ENCODE measurements around the gene MROH8. TPM values are rescaled to one million over a fixed set of nuclear protein-coding genes. Genes with fewer than 3 reads are reported as not detected.

The MROH8 gene
- total RNA-seq, 3 donors from 2014 or later = 2.0 to 8.3 (median 2.8) TPM

GRCh38 chr20:37144856-37145404 is 34.4 kb downstream of the MROH8 start:
- H3K4me3 ChIP-seq = no peak overlapping the region
- TF ChIP-seq POLR2AphosphoS5 (IDR thresholded peaks at IDR 0.05) (no peak), POLR2A (IDR thresholded peaks at IDR 0.05) (no peak)
- TF ChIP-seq, protein P1, sequence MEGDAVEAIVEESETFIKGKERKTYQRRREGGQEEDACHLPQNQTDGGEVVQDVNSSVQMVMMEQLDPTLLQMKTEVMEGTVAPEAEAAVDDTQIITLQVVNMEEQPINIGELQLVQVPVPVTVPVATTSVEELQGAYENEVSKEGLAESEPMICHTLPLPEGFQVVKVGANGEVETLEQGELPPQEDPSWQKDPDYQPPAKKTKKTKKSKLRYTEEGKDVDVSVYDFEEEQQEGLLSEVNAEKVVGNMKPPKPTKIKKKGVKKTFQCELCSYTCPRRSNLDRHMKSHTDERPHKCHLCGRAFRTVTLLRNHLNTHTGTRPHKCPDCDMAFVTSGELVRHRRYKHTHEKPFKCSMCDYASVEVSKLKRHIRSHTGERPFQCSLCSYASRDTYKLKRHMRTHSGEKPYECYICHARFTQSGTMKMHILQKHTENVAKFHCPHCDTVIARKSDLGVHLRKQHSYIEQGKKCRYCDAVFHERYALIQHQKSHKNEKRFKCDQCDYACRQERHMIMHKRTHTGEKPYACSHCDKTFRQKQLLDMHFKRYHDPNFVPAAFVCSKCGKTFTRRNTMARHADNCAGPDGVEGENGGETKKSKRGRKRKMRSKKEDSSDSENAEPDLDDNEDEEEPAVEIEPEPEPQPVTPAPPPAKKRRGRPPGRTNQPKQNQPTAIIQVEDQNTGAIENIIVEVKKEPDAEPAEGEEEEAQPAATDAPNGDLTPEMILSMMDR (IDR thresholded peaks at IDR 0.05) = no peak
- H3K27me3 ChIP-seq = no peaks in the 10 kb centered on the region
- no peak for DNase-seq (ENCODE audit: low spot score in 2 of 2)
- intact Hi-C loops (cut with DNase I; ENCODE audit: low total_unique reads) = no loop called here
- H3K4me1 ChIP-seq = no peaks in the 10 kb centered on the region
- no peak overlapping the region for H3K27ac ChIP-seq
- H3K36me3 ChIP-seq = no peaks in the 10 kb centered on the region
- no peaks in the 10 kb centered on the region for H3K9me3 ChIP-seq

DNA sequence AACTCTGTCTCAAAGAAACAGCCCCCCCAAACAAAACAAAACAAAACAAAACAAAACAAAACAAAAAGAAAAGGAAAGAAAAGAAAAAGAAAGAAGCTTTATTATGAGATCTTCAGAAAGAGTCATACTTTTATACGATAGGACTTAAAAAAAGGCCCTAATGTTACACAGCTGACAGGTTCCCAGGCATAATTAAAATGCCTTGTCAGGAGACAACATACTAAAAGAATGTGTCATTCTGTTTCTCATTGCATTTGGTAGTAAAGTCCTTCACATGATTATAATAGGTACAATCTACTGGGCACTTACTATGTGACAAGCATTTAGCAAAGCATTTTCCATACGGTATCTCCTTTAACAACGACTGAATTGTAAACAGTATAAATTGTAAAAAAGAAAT is 36.6 kb downstream of the MROH8 start:
- H3K4me3 ChIP-seq = no peak overlapping the region
- TF ChIP-seq POLR2A (IDR thresholded peaks at IDR 0.05) (no peak), POLR2AphosphoS5 (IDR thresholded peaks at IDR 0.05) (no peak)
- TF ChIP-seq, protein P1 (IDR thresholded peaks at IDR 0.05) = no peak
- intact Hi-C loops (cut with DNase I; ENCODE audit: low total_unique reads) = no loop called here
- no peaks in the 10 kb centered on the region for H3K9me3 ChIP-seq
- no peaks in the 10 kb centered on the region for H3K27me3 ChIP-seq
- H3K36me3 ChIP-seq = no peaks in the 10 kb centered on the region
- no peak overlapping the region for H3K27ac ChIP-seq
- DNase-seq (ENCODE audit: low spot score in 2 of 2) = no peak
- no peaks in the 10 kb centered on the region for H3K4me1 ChIP-seq

- Histone ChIP-seq H3K36me3 (no peaks in the 10 kb centered on the region), H3K27ac (no peak overlapping the region), H3K4me1 (no peaks in the 10 kb centered on the region), H3K4me3 (no peak overlapping the region), H3K9me3 (no peaks in the 10 kb centered on the region), H3K27me3 (no peaks in the 10 kb centered on the region)
- intact Hi-C loops (cut with DNase I; ENCODE audit: low total_unique reads) = loop anchor here (2.0 kb wide), 1 partner anchor 27 kb away; no protein-coding TSS in a partner anchor
- no peak for TF ChIP-seq POLR2A (IDR thresholded peaks at IDR 0.05)
- TF ChIP-seq, protein P1 (IDR thresholded peaks at IDR 0.05) = no peak
- no peak for TF ChIP-seq POLR2AphosphoS5 (IDR thresholded peaks at IDR 0.05)
- DNase-seq (ENCODE audit: low spot score in 2 of 2) = no peak
These were observed 41.8 kb downstream of the MROH8 start for GRCh38 chr20:37137547-37137946.

DNA sequence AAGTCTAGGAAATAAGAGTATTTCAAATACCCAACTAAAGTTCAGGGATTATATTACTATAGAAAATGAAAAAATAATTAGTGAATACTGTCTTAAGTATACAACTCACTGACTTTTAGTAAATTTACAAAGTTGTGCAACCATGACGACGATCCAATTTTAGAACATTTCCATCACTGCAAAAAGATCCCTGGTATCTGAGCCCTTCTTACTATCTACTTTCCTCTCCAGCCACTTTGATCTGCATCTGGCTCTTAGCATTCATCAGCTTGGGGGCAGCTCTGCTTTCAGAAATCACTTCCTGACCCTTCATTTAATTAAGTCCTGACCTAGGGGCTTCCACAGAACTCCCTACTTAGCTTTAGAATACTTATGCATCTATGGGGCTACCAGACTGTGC is 45.4 kb downstream of the MROH8 start:
- DNase-seq (ENCODE audit: low spot score in 2 of 2) = no peak
- no peak for TF ChIP-seq POLR2A (IDR thresholded peaks at IDR 0.05)
- TF ChIP-seq, protein P1 (IDR thresholded peaks at IDR 0.05) = no peak
- TF ChIP-seq POLR2AphosphoS5 (IDR thresholded peaks at IDR 0.05) = no peak
- intact Hi-C loops (cut with DNase I; ENCODE audit: low total_unique reads) = no loop called here
- H3K27me3 ChIP-seq = no peaks in the 10 kb centered on the region
- H3K4me3 ChIP-seq = no peak overlapping the region
- no peaks in the 10 kb centered on the region for H3K9me3 ChIP-seq
- no peaks in the 10 kb centered on the region for H3K4me1 ChIP-seq
- H3K27ac ChIP-seq = no peak overlapping the region
- no peaks in the 10 kb centered on the region for H3K36me3 ChIP-seq

DNA sequence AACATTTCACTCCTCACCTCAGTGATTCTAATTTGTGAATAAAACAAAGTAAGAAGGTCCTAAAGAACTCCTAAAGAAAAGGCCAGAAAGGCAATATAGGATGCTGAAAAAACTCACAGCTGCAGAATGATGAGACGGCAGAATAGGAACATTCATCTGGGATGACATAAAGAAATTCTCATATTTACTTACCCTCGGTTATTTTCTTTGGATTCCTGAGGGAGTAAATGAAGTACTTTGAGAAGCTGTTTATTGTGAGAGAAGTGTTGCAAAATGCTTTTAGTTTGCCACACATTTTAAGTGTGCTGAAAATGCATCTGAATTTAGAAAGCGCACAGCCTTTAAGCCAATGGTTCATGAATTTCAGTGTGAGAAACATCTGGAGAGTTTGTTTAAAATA is 47.9 kb downstream of the MROH8 start:
- Histone ChIP-seq H3K9me3 (no peaks in the 10 kb centered on the region), H3K36me3 (no peaks in the 10 kb centered on the region), H3K4me3 (no peak overlapping the region), H3K4me1 (no peaks in the 10 kb centered on the region), H3K27me3 (no peaks in the 10 kb centered on the region), H3K27ac (no peak overlapping the region)
- TF ChIP-seq POLR2A (IDR thresholded peaks at IDR 0.05) (no peak), POLR2AphosphoS5 (IDR thresholded peaks at IDR 0.05) (no peak)
- TF ChIP-seq, protein P1 (IDR thresholded peaks at IDR 0.05) = no peak
- DNase-seq (ENCODE audit: low spot score in 2 of 2) = no peak
- intact Hi-C loops (cut with DNase I; ENCODE audit: low total_unique reads) = no loop called here
